ENCODE measurements around the gene PPM1N. TPM values are rescaled to one million over a fixed set of nuclear protein-coding genes. Genes with fewer than 3 reads are reported as not detected.

Gene PPM1N
- total and polyA plus RNA-seq, 2 of the 13 experiments (the other 11 are each of a cell fraction or from before 2014, with no cell fraction given): 0.31 to 1.8 TPM

DNA sequence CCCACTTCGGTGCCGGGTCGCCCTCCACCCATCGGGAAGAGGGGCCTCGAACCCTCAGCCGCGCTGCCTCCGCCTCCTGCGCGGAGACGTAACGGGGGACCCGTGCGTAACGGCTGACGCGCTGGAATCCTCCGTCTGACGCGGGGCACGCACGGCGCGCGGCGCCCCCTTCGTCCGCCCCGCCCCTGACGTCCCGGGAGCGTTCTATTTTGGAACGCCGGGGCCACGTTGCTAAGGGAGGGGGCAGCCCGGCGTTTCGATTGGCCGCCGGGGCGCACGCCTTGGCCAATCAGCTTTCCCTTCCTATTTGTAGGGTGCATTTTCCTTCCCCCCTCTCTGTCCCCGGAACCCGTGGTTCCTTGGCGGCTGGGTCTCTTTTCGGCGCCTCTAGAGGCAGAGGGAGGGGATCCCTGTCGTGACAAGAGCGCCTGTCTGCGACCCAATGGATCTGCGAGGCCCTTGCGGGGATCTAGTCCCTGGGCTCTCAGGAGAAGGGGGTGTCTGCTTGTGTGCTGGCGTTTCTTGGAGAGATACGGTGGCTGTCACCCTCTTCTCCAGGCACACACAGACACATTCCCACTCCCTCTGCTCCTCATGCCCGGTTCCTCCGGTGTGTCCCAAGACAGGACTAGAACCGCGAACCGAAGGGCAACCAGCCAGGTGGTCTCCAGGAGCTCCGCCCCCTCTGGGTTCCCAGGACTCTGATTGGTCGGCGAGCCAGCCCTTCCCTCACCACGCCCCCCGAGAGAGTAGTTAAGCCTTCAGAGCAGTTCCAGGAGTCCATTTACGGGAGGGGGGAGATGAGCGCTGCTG, 28.9 kb upstream of the PPM1N start (continued):
- TF ChIP-seq, protein P1, sequence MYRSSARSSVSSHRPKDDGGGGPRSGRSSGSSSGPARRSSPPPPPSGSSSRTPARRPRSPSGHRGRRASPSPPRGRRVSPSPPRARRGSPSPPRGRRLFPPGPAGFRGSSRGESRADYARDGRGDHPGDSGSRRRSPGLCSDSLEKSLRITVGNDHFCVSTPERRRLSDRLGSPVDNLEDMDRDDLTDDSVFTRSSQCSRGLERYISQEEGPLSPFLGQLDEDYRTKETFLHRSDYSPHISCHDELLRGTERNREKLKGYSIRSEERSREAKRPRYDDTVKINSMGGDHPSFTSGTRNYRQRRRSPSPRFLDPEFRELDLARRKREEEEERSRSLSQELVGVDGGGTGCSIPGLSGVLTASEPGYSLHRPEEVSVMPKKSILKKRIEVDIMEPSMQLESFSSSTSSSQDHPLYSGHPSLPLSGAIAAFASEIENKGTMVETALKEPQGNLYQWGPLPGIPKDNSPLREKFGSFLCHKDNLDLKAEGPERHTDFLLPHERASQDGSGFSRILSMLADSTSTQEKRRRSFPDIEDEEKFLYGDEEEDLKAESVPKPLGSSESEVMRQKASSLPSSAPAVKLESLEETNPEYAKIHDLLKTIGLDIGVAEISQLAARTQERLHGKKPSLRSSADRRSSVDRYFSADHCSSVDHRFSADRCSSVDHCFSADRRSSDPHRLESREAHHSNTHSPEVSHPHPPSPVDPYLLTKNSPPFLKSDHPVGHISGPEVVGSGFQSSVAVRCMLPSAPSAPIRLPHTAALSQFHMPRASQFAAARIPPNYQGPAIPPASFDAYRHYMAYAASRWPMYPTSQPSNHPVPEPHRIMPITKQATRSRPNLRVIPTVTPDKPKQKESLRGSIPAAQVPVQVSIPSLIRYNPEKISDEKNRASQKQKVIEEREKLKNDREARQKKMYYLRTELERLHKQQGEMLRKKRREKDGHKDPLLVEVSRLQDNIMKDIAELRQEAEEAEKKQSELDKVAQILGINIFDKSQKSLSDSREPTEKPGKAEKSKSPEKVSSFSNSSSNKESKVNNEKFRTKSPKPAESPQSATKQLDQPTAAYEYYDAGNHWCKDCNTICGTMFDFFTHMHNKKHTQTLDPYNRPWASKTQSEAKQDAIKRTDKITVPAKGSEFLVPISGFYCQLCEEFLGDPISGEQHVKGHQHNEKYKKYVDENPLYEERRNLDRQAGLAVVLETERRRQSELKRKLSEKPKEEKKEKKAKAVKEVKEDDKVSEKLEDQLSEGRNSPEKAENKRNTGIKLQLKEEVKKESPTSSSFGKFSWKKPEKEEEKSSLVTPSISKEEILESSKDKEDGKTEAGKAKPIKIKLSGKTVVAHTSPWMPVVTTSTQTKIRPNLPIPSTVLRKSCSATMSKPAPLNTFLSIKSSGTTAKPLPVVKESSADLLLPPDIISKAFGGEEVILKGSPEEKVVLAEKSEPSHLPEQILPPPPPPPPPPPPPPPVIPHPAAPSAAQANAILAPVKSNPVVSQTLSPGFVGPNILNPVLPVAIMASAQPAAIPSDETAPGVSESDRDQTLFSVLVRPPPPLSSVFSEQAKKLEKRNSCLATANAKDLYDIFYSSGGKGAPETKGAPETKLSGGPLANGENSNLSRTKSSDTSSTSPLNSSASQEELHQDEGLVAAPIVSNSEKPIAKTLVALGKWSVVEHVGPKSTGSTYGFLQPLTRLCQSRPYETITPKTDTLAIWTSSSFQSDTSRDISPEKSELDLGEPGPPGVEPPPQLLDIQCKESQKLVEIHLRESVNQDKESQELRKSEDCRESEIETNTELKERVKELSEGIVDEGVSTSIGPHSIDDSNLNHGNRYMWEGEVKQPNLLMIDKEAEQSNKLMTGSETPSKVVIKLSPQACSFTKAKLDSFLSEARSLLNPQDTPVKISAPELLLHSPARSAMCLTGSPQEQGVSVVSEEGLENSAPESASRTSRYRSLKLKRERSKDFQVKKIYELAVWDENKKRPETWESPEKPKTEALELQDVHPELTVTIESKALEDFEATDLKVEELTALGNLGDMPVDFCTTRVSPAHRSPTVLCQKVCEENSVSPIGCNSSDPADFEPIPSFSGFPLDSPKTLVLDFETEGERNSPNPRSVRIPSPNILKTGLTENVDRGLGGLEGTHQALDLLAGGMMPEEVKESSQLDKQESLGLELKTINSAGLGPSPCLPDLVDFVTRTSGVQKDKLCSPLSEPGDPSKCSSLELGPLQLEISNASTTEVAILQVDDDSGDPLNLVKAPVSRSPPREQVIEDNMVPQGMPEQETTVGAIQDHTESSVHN (CRISPR knock-in tag; IDR thresholded peaks at IDR 0.05): no peak
- TF ChIP-seq NCOR1 (IDR thresholded peaks at IDR 0.05; ENCODE audit: borderline replicate concordance, low read length) (peak; percentile 49; the same call in 1 of the 2 replicates), NFAT5 (CRISPR knock-in tag; IDR thresholded peaks at IDR 0.05) (no peak), RERE (CRISPR knock-in tag; IDR thresholded peaks at IDR 0.05; ENCODE audit: low read depth) (no peak), TFE3 (CRISPR knock-in tag; IDR thresholded peaks at IDR 0.05) (no peak)
